ENCODE results near the gene OR2G6.

OR2G6 gene

GRCh38 chr1:248576260-248576980, 68.5 kb downstream of the OR2G6 start:
- no peak for DNase-seq
